ENCODE results near the gene CYP3A4.
"Not testable (repeated sequence)": the region's sequence is repeated elsewhere in the genome, so short reads cannot be mapped to it uniquely, and the experiment has no call there.

CYP3A4 gene

GRCh38 chr7:99733003-99733402, 51.0 kb downstream of the CYP3A4 start:
- H3K4me3 ChIP-seq (ENCODE audit: low read length): no peak overlapping the region
- no peak for DNase-seq (ENCODE audit: low read depth, low spot score)

DNA sequence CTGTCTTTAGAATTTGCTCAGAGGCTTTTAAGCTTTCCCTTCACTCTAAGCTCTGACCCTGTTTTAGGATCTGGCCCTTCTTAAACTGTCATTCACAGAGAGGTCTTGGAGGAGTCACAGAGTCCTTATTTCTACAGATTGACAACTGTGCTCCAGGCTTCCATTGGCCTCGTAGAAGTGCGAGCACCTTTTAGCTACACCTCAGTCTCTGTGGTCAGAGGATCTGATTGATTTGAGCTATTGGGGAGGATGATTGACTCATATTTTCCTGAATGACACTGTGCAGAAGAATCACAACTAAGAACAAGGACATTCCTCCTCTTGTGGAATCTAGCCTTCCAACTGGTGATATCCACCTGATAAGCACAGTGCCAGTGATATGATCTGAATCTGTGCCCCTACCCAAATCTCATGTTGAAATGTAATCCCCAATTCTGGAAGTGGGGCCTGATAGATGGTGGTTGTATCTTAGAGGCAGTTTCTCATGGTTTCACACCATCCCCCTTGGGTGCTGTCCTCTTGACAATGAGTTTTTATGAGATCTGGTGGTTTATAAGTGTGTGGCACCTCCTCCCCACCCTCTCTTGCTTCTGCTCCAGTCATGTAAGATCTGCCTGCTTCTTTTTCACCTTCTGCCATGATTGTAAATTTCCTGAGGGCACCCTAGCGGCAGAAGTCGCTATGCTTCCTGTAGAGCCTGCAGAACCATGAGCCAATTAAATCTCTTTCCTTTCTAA, 52.2 kb downstream of the CYP3A4 start:
- H3K4me3 ChIP-seq (ENCODE audit: low read length): no peak overlapping the region
- DNase-seq (ENCODE audit: low read depth, low spot score): peak; percentile 16

- DNase-seq (ENCODE audit: low read depth, low spot score): no peak
- no peak overlapping the region for H3K4me3 ChIP-seq (ENCODE audit: low read length)
Measured at GRCh38 chr7:99730992-99731391, 53.0 kb downstream of the CYP3A4 start.

DNA sequence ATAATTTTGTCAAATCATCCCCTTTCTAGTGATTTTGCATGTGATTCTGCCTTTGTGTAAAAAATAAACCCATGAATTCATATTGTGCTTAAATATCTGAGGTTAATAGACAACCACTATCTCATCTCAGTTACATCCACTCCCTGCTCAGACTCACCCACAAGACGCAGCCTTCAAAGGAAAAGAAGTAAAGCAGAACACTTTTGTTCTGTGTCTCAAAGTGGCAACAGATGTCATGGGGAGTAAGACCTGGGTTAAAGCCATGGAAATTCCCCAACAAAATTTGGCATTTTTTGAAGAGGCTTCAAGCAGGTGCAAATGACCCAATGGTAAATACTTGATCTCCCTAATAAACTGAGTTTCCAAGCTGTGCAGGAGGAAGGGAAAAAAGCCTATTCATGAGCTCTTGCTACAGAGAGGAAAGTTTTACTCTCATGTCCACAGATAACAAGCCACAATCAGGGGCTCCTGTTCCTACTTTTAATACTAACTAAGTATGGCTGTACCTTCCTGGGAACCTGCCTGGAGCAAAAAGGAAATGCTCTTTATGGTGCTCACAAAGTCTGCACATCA, 53.7 kb downstream of the CYP3A4 start:
- no peak overlapping the region for H3K4me3 ChIP-seq (ENCODE audit: low read length)
- peak; percentile 28 for DNase-seq (ENCODE audit: low read depth, low spot score)

DNA sequence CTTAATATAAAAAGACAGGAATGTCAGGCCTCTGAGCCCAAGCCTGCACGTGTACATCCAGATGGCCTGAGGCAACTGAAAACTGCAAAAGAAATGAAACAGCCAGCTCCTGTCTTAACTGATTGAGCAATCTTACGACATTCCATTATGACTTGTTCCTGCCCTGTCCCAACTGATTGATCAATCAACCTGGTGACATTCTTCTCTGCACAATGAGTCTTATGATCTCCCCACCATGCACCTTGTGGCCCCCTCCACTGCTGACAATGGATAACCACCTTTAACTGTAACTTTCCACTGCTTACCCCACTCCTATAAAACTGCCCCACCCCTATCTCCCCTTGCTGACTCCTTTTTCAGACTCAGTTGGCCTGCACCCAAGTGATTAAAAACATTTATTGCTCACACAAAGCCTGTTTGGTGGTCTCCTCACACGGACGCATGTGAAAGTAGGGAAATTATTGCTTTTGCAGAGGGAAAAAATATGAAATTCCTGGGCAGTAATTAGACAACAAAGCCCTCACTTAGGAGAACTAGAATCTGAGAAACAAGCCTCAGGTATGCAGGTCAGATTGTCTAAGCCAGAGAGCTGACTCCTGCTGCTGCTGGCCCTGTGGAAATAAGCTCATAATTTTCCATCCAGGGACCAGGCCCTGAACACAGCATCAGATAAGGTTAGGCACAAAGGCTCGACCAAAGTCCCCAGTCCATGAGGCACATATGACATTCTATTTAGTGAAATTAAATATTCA, 54.3 kb downstream of the CYP3A4 start:
- no peak for DNase-seq (ENCODE audit: low read depth, low spot score)
- H3K4me3 ChIP-seq (ENCODE audit: low read length): no peak overlapping the region

- no peak overlapping the region for H3K4me3 ChIP-seq (ENCODE audit: low read length)
- DNase-seq (ENCODE audit: low read depth, low spot score): no peak
Measured at GRCh38 chr7:99728615-99729014, 55.4 kb downstream of the CYP3A4 start.

DNA sequence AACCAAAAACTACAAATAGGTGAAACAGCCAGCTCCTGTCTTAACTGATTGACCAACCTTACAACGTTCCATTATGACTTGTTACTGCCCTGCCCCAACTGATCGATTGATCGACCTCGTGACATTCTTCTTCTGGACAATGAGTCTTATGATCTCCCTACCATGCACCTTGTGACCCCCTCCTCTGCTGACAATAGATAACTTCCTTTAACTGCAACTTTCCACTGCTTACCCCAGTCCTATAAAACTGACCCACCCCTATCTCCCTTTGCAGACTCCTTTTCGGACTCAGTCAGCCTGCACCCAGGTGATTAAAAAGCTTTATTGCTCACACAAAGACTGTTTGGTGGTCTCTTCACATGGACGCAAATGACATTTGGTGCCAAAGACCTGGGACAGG, 60.8 kb downstream of the CYP3A4 start:
- not testable (repeated sequence) for DNase-seq (ENCODE audit: low read depth, low spot score); H3K4me3 ChIP-seq (ENCODE audit: low read length)

DNA sequence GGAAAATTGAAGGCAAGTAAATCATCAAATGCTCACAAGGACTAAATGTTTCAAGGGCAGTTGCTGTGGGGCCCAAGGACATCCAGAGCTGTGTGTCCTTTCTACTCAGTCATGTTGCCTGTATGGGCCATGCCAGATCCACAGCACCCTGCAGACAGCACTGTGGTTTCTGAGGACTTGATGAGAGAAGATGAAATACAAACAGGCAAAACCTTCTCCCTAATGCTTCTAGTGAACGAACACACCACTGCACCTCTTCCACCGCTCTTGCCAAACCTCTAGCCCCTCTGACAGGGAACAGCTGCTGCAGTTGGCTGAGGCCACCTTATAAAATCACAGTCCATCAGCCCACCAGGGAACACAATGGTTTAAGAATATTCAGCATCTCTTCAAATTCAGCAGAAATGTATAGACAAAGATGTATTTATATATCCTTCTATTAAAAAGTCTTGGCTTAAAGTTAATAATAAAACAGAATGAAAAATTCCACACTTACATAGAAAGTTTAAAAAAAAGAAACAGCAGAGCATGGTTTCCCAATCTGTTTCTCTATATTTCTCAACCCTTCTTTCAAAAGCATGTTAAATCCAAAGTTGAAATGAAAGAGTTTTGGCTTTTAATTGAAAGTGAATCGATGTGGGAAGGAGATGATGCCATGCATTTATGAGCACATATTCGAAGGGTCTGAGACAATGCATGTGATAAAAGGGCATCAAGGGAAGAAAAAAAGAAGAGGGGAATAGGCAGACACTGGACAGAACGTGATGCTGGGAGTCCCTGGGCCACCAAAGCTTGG, 63.0 kb downstream of the CYP3A4 start:
- H3K4me3 ChIP-seq (ENCODE audit: low read length): no peak overlapping the region
- DNase-seq (ENCODE audit: low read depth, low spot score): peak; percentile 7

DNA sequence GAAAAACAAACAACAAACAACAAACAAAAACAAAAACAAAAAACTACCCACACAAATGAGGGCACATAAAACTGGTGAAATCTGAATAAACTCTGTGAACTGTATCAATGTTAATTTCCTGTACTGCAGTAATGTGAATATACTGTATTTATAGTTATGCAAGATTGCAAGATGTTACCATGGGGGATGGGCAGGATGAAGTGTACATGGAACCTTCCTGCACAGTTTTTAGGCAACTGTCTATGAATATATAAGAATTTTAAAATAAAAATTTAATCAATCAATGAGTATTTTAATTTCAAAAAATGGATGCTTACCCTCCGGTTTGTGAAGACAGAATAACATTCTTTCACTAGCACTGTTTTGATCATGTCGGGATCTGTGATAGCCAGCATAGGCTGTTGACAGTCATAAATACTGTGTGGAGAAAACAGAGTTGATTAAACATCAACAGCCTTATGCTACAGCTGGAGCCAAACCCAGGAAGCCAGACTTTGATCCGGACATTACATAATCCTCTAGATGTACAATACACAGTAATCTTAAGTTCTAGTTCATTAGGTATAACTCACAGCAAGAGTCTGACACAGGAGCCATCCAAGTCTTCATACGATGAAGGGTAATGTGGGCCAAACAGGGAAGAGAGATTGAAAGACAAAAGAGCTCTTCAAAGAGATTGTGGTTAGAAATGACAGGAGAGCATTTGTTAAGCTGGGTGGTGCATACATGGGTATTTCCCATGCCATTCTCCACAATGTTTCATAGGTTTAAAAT, 63.8 kb downstream of the CYP3A4 start:
- no peak overlapping the region for H3K4me3 ChIP-seq (ENCODE audit: low read length)
- DNase-seq (ENCODE audit: low read depth, low spot score): peak; percentile 37

DNA sequence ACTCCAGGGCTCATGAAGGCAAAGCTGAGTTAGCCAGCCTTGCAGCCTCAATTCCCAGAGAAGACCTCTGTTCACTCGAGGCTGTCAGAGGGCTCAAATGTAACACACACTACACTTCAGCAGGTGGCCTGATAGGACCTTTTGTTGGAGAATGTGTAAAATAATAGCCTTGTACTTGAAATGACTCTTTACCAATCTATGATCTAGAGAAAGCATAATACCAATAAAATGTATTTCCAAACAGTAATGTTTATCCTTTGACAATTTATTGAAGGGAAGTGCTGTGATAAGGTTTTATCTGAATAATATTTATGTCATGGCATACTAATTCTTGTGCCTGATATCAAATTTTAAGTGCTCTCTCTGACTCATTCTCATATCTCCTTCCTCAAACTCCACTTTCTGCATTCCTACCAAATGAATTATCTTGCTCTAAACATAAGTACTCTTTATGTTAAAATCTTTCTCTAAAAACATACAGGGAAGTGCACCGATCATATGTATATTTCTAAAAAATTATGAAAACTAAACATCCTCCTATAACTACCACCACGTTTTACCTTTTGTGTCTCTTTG, 69.9 kb downstream of the CYP3A4 start:
- no peak overlapping the region for H3K4me3 ChIP-seq (ENCODE audit: low read length)
- DNase-seq (ENCODE audit: low read depth, low spot score): no peak

DNA sequence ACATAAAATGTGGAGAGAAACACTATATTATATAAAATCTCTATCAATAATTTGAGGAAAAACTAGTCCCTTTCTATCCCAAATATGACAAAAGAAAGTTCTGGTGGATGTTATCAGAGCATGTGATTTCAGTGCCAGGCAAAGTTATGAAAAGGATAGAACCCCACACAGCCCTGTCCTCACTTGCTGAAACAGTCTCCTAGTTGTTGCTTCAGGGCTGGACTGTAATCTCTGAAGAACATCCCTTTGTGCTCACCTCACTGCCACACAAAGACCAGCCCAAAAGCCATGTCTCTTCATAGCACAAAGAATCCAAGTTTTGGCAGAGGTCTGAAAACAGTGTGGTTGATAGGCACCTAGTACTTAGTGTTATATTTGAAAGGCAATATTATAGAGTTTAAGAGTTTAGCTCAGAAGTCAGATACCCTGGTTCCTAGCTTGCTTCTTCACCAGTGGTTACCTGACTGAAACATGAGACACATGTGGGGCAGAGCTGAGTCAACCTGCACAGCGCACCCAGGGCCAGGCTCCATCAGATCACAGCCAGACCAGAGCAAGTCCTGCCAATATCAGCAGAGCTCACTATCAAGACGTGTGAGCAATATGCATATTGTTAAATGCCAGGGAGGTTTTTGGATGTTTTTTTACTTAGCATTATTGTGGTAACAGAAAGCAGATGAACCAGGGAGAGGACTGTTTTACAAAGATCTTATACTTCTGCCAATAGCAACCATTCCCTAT, 74.0 kb downstream of the CYP3A4 start:
- no peak for DNase-seq (ENCODE audit: low read depth, low spot score)
- H3K4me3 ChIP-seq (ENCODE audit: low read length): no peak overlapping the region

GRCh38 chr7:99709260-99709659, 74.7 kb downstream of the CYP3A4 start:
- DNase-seq (ENCODE audit: low read depth, low spot score): no peak
- no peak overlapping the region for H3K4me3 ChIP-seq (ENCODE audit: low read length)

DNA sequence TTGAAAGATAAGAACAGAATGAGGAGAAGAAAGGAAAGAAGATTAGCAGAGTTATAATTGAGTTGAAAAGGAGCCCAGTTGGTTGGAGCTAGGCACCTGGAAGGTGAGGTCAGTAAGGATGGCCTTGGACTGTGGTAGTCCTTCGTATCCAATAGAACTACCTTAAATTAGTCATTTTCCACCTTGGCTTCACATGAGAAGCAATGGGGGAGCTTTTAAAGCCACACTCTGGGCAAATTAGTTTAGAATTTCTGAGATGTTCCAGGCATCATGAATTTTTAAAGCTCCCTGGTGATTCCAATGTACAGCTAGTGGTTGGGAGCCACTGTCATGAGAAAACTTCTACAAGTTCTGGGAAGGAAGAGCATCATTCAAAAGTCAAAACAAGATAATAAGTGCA, 76.9 kb downstream of the CYP3A4 start:
- H3K4me3 ChIP-seq (ENCODE audit: low read length): no peak overlapping the region
- no peak for DNase-seq (ENCODE audit: low read depth, low spot score)
